Measurements from ENCODE around the gene DERA. TPM values are rescaled to one million over a fixed set of nuclear protein-coding genes. Genes with fewer than 3 reads are reported as not detected.

Gene DERA
- total RNA-seq, 1 experiment from 2014 or later: 22.6 TPM

DNA sequence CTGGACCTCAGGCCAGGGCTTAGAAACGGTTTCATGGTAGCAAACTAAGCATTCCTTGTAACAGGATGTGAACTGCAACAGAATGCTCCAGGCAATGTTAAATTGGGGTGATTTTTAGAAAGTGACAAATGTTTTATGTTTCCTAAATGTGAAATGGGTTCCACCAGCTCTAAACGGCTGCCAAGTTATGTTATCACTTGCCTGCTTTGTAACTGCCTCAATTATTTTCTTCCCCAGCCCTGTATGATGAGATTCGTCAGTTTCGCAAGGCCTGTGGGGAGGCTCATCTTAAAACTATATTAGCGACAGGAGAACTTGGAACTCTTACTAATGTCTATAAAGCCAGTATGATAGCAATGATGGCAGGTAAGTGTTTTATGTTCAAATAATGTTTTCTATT is 70.9 kb downstream of the DERA start:
- in situ Hi-C loops (cut with HindIII; ENCODE audit: low pct_unique_long_range_greater_than_20kb, low sequenced_read_pairs): no loop called here
- Histone ChIP-seq H3K4me1 (ENCODE audit: control insufficient read depth, insufficient read depth, low read length) (no peaks in the 10 kb centered on the region), H3K4me3 (ENCODE audit: low read depth in 2 of 2, low read length in 2 of 2) (no peak overlapping the region), H3K36me3 (ENCODE audit: control insufficient read depth, insufficient read depth, low read length) (no peaks in the 10 kb centered on the region), H3K27ac (ENCODE audit: low read length) (no peak overlapping the region), H3K27me3 (ENCODE audit: control insufficient read depth, insufficient read depth, low read length) (no peaks in the 10 kb centered on the region), H3K9me3 (ENCODE audit: control insufficient read depth, insufficient read depth, low read depth, low read length) (no peaks in the 10 kb centered on the region)
- no peak for TF ChIP-seq POLR2AphosphoS5 (IDR thresholded peaks at IDR 0.05; ENCODE audit: low read depth, low read length)
- intact Hi-C loops (cut with micrococcal nuclease; ENCODE audit: unreplicated experiment): no loop called here
- ChIA-PET POLR2A (no interaction called here), CTCF (interaction anchor here (0.7 kb wide), 1 partner anchor 1973 kb away, joined by 5 read pairs; no protein-coding TSS in a partner anchor)
- DNase-seq (ENCODE audit: low read depth, low spot score) (no peak), ATAC-seq (no peak)
- BruUV-seq (replicated peaks): no TSS peak

DNA sequence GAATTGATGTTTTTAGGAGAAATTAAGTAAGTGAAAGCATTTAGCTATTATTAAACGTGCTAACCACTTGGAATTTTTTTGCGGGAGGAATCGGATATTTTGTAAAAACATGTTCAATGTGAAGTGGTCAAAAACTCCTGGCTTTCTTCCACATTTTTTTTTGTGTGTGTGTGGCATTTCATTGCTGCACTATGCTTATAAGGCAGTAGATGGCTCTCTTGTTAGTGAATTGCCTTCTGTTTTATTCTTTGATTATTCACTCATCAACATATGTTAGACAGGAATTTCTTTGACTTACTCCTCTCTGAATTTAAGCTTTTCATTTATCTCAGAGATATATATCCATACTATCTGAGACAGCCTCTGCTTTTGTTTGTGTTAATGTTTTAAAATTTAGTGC is 71.3 kb downstream of the DERA start:
- BruUV-seq (replicated peaks): no TSS peak
- ATAC-seq: no peak
- ChIA-PET CTCF (no interaction called here), POLR2A (no interaction called here)
- Histone ChIP-seq H3K36me3 (ENCODE audit: control insufficient read depth, insufficient read depth, low read length) (no peaks in the 10 kb centered on the region), H3K4me1 (ENCODE audit: control insufficient read depth, insufficient read depth, low read length) (no peaks in the 10 kb centered on the region), H3K27me3 (ENCODE audit: control insufficient read depth, insufficient read depth, low read length) (no peaks in the 10 kb centered on the region), H3K4me3 (ENCODE audit: low read depth in 2 of 2, low read length in 2 of 2) (no peak overlapping the region), H3K9me3 (ENCODE audit: control insufficient read depth, insufficient read depth, low read depth, low read length) (no peaks in the 10 kb centered on the region), H3K27ac (ENCODE audit: low read length) (no peak overlapping the region)
- in situ Hi-C loops (cut with HindIII; ENCODE audit: low pct_unique_long_range_greater_than_20kb, low sequenced_read_pairs): no loop called here
- intact Hi-C loops (cut with micrococcal nuclease; ENCODE audit: unreplicated experiment): no loop called here
- TF ChIP-seq REST (IDR thresholded peaks at IDR 0.05; ENCODE audit: insufficient read depth in 1 of 2, low read depth in 2 of 2, low read length in 1 of 2): no peak
- peak; percentile 39; the same call in 1 of the 2 replicates for TF ChIP-seq CTCF (IDR thresholded peaks at IDR 0.05)
- DNase-seq (ENCODE audit: low read depth, low spot score): no peak

- H3K36me3 ChIP-seq (ENCODE audit: control insufficient read depth, insufficient read depth, low read length): no peaks in the 10 kb centered on the region
- TF ChIP-seq TCF7L2 (IDR thresholded peaks at IDR 0.05; ENCODE audit: low read depth, low read length): no peak
- TF ChIP-seq SIN3A (IDR thresholded peaks at IDR 0.05; ENCODE audit: borderline replicate concordance, insufficient read depth, low read depth, low read length): no peak
- TF ChIP-seq CTCF (IDR thresholded peaks at IDR 0.05): no peak
- TF ChIP-seq POLR2AphosphoS5 (IDR thresholded peaks at IDR 0.05; ENCODE audit: low read depth, low read length): no peak
- ChIA-PET POLR2A (no interaction called here), CTCF (no interaction called here)
- no peak overlapping the region for H3K27ac ChIP-seq (ENCODE audit: low read length)
- no peaks in the 10 kb centered on the region for H3K27me3 ChIP-seq (ENCODE audit: control insufficient read depth, insufficient read depth, low read length)
- no TSS peak for BruUV-seq (replicated peaks)
- no peak overlapping the region for H3K4me3 ChIP-seq (ENCODE audit: low read depth in 2 of 2, low read length in 2 of 2)
- in situ Hi-C loops (cut with HindIII; ENCODE audit: low pct_unique_long_range_greater_than_20kb, low sequenced_read_pairs): no loop called here
- H3K9me3 ChIP-seq (ENCODE audit: control insufficient read depth, insufficient read depth, low read depth, low read length): no peaks in the 10 kb centered on the region
- DNase-seq (ENCODE audit: low read depth, low spot score): no peak
- no peaks in the 10 kb centered on the region for H3K4me1 ChIP-seq (ENCODE audit: control insufficient read depth, insufficient read depth, low read length)
- no peak for ATAC-seq
- intact Hi-C loops (cut with micrococcal nuclease; ENCODE audit: unreplicated experiment): no loop called here
Measured at GRCh38 chr12:15982921-15983320, 71.8 kb downstream of the DERA start.

All from Panc1 (cell line).